Uterus (tissue), 4 donors: Measurements from ENCODE around the gene TMEM141. TPM values are rescaled to one million over a fixed set of nuclear protein-coding genes. Genes with fewer than 3 reads are reported as not detected.
"Not testable (repeated sequence)": the region's sequence is repeated elsewhere in the genome, so short reads cannot be mapped to it uniquely, and the experiment has no call there.

Source experiments
- DNase-seq, 2 donors: peaks; one replicate each; pipeline ENCODE4 v3.0.0-alpha.2; 2019 to 2020
- H3K27ac ChIP-seq, 2 donors: fragments of 200-600 bp; sonication (generic); 1 replicate in 1 of 2; 2 replicates in 1 of 2; pipeline ENCODE4 v1.5.1; 2016 to 2018
- H3K27me3 ChIP-seq, 2 donors: fragments of 200-600 bp; sonication (generic); one replicate each; pipeline ENCODE4 v1.5.1; 2018 to 2019; ENCODE audit warnings: control low read depth in 1 of 2
- H3K36me3 ChIP-seq, 2 donors: fragments of 200-600 bp; sonication (generic); one replicate each; pipeline ENCODE4 v1.5.1; 2019; ENCODE audit warnings: control low read depth in 1 of 2
- H3K4me1 ChIP-seq, 2 donors: fragments of 200-600 bp; sonication (generic); one replicate each; pipeline ENCODE4 v1.5.1; 2018 to 2019; ENCODE audit warnings: control low read depth in 1 of 2
- H3K4me3 ChIP-seq, 2 donors: fragments of 200-600 bp; sonication (generic); 1 replicate in 1 of 2; 2 replicates in 1 of 2; pipeline ENCODE4 v1.5.1; 2018 to 2019; ENCODE audit warnings: mild to moderate bottlenecking in 1 of 2
- H3K9me3 ChIP-seq, 2 donors: fragments of 200-600 bp; sonication (generic); one replicate each; pipeline ENCODE4 v1.5.1; 2019; ENCODE audit warnings: control low read depth in 1 of 2
- CTCF ChIP-seq, 4 experiments: fragments of 200-600 bp in 2 of 4; fragments of 450-650 bp in 2 of 4; sonication (generic) in 2 of 4; IDR thresholded peaks; one replicate each; pipeline ENCODE4 v1.5.1; 2016 to 2019; ENCODE audit warnings: antibody characterized with exemption in 4 of 4, mild to moderate bottlenecking in 2 of 4, moderate library complexity in 1 of 4
- POLR2A ChIP-seq, 2 donors: fragments of 450-650 bp; IDR thresholded peaks; one replicate each; pipeline ENCODE4 v1.6.1; 2016; ENCODE audit warnings: antibody characterized with exemption in 2 of 2, mild to moderate bottlenecking in 1 of 2, moderate library complexity in 1 of 2
- intact Hi-C: fragments of 100-400 bp; cut with DNase I; formaldehyde crosslinking; loops from one replicate; pipeline ENCODE4 v1.15.1; 2023; ENCODE audit warnings: low total_unique reads
- total RNA-seq, 4 donors: library from RNA; depleted of rRNA in 3 of 4; stranded (reverse); fragments of >200 nt in 3 of 4; gene quantifications; one replicate each; pipeline versions ENCODE4 v1.1.0 to v1.2.4, GENCODE V29; 2014 to 2023
- donor health status: DM: yes; HTN: yes; CAD: no.

TMEM141 gene
- total RNA-seq, 4 donors from 2014 or later: 3.5 to 48.9 (median 32.0) TPM

GRCh38 chr9:136835932-136836904, 45.1 kb downstream of the TMEM141 start:
- no peak overlapping the region for H3K27ac ChIP-seq
- no peaks in the 10 kb centered on the region for H3K9me3 ChIP-seq
- TF ChIP-seq CTCF (IDR thresholded peaks at IDR 0.05): no peak
- no peak for TF ChIP-seq POLR2A (IDR thresholded peaks at IDR 0.05)
- H3K27me3 ChIP-seq: no peaks in the 10 kb centered on the region
- intact Hi-C loops: no loop called here
- DNase-seq: no peak
- H3K36me3 ChIP-seq: no peaks in the 10 kb centered on the region
- no peak overlapping the region for H3K4me3 ChIP-seq
- no peaks in the 10 kb centered on the region for H3K4me1 ChIP-seq

- DNase-seq: no peak
- no peak for TF ChIP-seq CTCF (IDR thresholded peaks at IDR 0.05)
- TF ChIP-seq POLR2A (IDR thresholded peaks at IDR 0.05): no peak
- no peaks in the 10 kb centered on the region for H3K27me3 ChIP-seq
- H3K27ac ChIP-seq: no peak overlapping the region
- peaks cover 0 to 5% of the 10 kb centered on the region in 2 donors for H3K4me1 ChIP-seq
- H3K36me3 ChIP-seq: no peaks in the 10 kb centered on the region
- H3K9me3 ChIP-seq: no peaks in the 10 kb centered on the region
- H3K4me3 ChIP-seq: no peak overlapping the region
- intact Hi-C loops: no loop called here
Observed at GRCh38 chr9:136837146-136837855, 46.2 kb downstream of the TMEM141 start.

GRCh38 chr9:136837856-136838277, 46.7 kb downstream of the TMEM141 start:
- H3K27ac ChIP-seq, H3K36me3 ChIP-seq, H3K9me3 ChIP-seq, H3K27me3 ChIP-seq, H3K4me3 ChIP-seq, DNase-seq, intact Hi-C loops: not testable (repeated sequence)
- peaks cover 0 to 10% of the 10 kb centered on the region in 2 donors for H3K4me1 ChIP-seq

GRCh38 chr9:136838314-136839228, 47.4 kb downstream of the TMEM141 start:
- Histone ChIP-seq H3K27ac (no peak overlapping the region), H3K36me3 (no peaks in the 10 kb centered on the region), H3K4me1 (peaks cover 0 to 17% of the 10 kb centered on the region in 2 donors), H3K27me3 (peaks cover 6 to 7% of the 10 kb centered on the region in 2 donors), H3K4me3 (no peak overlapping the region), H3K9me3 (no peaks in the 10 kb centered on the region)
- no peak for DNase-seq
- TF ChIP-seq POLR2A (IDR thresholded peaks at IDR 0.05): no peak
- no peak for TF ChIP-seq CTCF (IDR thresholded peaks at IDR 0.05)
- intact Hi-C loops: no loop called here
